Measurements from ENCODE around the gene FDXR.

FDXR gene

GRCh38 chr17:74857191-74857590 lies 15.6 kb downstream of the FDXR start:
- no peak for DNase-seq (ENCODE audit: low spot score)

GRCh38 chr17:74856112-74856511 lies 16.7 kb downstream of the FDXR start:
- no peak for DNase-seq (ENCODE audit: low spot score)

GRCh38 chr17:74855323-74855722 lies 17.5 kb downstream of the FDXR start:
- DNase-seq (ENCODE audit: low spot score) = no peak

GRCh38 chr17:74854792-74855191 lies 18.0 kb downstream of the FDXR start:
- no peak for DNase-seq (ENCODE audit: low spot score)

GRCh38 chr17:74853669-74854068 lies 19.1 kb downstream of the FDXR start:
- DNase-seq (ENCODE audit: low spot score) = no peak

GRCh38 chr17:74853048-74853397 lies 19.8 kb downstream of the FDXR start:
- DNase-seq (ENCODE audit: low spot score) = no peak

- DNase-seq (ENCODE audit: low spot score) = peak; percentile 71
These were observed 20.4 kb downstream of the FDXR start for GRCh38 chr17:74852237-74853047.

GRCh38 chr17:74851612-74852236 lies 21.1 kb downstream of the FDXR start:
- no peak for DNase-seq (ENCODE audit: low spot score)

- no peak for DNase-seq (ENCODE audit: low spot score)
These were observed 21.9 kb downstream of the FDXR start for GRCh38 chr17:74850914-74851313.

- no peak for DNase-seq (ENCODE audit: low spot score)
These were observed 22.5 kb downstream of the FDXR start for GRCh38 chr17:74850310-74850709.

- no peak for DNase-seq (ENCODE audit: low spot score)
These were observed 24.0 kb downstream of the FDXR start for GRCh38 chr17:74848656-74849399.

GRCh38 chr17:74846621-74847020 lies 26.2 kb downstream of the FDXR start:
- DNase-seq (ENCODE audit: low spot score) = no peak

- DNase-seq (ENCODE audit: low spot score) = no peak
These were observed 29.5 kb downstream of the FDXR start for GRCh38 chr17:74843352-74843627.

- peak; percentile 96 for DNase-seq (ENCODE audit: low spot score)
These were observed 30.0 kb downstream of the FDXR start for GRCh38 chr17:74842599-74843351.

GRCh38 chr17:74842146-74842598 lies 30.6 kb downstream of the FDXR start:
- DNase-seq (ENCODE audit: low spot score) = no peak

GRCh38 chr17:74840989-74841666 lies 31.7 kb downstream of the FDXR start:
- no peak for DNase-seq (ENCODE audit: low spot score)

GRCh38 chr17:74839990-74840852 lies 32.6 kb downstream of the FDXR start:
- no peak for DNase-seq (ENCODE audit: low spot score)

GRCh38 chr17:74838274-74838673 lies 34.5 kb downstream of the FDXR start:
- DNase-seq (ENCODE audit: low spot score) = no peak

GRCh38 chr17:74836691-74837467 lies 35.9 kb downstream of the FDXR start:
- DNase-seq (ENCODE audit: low spot score) = no peak

- no peak for DNase-seq (ENCODE audit: low spot score)
These were observed 36.6 kb downstream of the FDXR start for GRCh38 chr17:74836191-74836590.
